NCI-H1930 (cell line): ENCODE results near the gene TANGO6.

Experiments used
- DNase-seq, 2 experiments: peaks; one replicate each; lab custom pipeline; 2025; lab: John Stamatoyannopoulos, UW

Gene TANGO6

GRCh38 chr16:68866933-68867332 is 23.6 kb downstream of the TANGO6 start:
- no peak for DNase-seq

DNA sequence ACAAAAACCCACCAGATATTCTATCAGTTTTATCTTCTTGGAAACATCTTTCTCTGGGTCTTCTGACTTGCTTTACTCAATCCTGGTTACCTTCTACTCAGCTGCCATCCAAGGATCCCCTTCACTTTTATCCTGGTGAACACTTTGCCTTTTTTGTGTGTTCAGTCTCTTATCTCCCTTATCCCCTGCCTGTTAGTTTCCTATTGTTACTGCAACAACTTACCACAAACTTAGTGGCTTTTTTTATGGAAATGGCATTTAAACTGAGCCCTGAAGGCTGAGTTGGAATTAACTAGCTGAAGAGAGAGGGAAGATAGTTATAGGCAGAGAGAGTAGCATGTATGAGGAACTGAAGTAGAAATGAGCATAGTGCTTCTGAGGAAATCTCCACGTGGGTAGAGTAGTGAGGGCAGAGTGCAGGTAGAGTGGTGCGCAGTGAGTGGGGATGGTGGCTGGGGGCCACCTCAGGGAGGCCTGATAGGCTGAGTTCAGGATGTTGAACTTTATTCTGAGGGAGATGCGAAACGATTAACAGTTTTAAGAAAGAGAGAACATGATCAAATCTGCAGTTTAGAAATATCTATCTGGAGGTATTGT is 26.3 kb downstream of the TANGO6 start:
- no peak for DNase-seq

DNA sequence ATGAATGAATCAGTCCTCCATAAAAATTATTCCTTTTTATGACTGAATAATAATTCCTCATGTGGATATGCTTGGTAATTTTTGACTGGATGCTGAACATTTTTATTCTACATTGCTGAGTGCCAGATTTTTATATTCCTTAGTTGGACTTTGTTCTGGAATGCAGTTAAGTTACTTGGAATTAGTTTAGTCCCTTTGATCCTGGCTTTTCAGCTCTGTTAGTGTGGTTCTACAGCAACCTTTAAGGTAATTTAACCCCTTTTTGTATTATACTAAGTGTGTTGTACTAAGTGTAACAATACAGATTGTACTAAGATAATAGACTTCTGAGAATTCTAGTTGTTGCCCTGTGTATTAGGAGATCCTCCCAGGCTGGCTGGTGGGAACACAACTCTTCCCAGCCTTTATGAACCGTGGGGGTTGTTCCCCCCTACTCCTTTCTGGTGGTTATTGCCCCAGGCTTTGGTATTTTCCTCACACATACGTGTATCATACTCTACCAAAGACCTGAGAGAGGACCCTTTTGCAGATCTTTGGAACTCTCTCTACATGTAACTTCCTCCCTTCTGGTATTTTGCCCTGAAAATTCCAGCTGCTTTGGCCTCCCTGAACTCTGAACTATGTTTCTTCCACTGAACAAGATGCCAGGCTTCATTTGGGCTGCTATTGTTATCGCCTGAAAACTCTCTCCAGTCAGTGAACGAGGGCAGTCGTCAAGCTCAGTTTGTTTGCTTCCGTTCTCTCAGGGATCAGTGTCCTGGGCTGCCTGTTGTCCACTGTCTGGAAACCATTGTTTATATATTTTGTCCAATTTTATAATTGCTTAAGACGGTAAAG is 30.5 kb downstream of the TANGO6 start:
- DNase-seq: no peak

DNA sequence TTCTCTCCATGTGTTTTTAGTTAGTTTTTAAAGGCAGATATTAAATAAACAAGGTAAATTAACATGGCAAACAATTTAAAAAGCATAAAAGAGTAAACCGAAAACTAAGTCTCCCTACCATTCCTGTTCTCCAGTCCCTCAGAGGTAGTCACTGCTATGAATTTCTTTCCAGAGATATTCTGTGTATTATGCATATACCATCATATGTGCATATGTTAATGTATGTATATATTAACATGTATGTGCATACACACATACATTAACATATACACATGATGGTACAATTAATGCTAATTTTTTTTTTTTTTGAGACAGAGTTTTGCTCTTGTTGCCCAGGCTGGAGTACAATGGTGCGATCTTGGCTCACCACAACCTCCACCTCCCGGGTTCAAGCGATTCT is 32.5 kb downstream of the TANGO6 start:
- DNase-seq: no peak

DNA sequence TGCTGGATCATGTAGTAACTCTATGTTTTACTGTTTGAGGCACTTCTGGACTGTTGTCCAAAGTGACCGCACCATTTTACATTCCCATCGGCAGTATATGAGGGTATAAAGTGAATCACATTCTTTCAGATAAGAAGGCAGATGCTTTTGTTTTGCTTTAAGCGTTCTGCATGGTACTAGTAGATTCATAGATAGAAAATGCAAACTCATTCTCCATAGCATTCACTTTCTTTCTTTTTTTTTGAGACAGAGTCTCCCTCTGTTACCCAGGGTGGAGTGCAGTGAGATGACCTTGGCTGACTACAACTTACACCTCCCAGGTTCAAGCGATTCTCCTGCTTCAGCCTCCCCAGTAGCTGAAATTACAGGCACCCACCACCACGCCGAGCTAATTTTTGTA is 40.4 kb downstream of the TANGO6 start:
- DNase-seq: no peak

GRCh38 chr16:68884401-68884800 is 41.1 kb downstream of the TANGO6 start:
- no peak for DNase-seq

DNA sequence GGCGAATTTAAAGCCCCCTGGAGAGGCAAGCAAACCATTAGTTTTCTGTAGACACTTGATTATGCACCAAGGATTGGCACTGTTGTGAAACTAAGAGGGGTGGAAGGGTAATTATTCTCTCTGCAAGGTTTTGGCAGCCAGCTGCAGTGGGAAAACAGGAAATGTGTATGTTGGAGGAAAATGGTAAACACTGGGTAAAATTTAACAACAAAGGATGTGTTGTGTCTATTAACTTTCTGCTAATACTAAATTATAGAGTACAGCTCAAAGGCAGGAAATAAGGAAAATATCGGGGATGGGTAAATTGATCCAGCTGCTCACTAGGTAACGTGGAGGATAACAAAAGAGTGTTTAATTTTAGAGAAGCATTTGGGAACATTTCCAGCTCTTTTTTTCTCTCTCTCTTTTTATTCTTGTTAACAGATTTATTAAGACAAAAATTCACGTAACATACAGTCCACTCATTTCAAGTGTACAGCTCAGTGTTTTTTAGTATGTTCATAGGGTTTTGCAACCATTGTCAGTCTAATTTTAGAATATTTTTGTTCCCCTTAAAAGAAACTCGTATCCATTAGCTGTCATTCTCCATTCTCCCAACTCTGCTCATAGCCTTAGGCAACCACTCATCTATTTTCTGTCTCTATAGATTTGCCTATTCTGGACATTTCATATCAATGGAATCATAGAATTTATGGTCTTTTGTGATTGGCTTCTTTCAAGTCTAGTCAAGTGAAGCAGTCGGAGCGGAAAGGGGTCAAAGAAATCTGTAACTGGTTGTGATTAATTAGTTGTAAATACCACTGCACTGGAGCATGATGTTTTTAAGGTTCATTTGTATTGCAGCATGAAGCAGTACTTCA is 41.8 kb downstream of the TANGO6 start:
- DNase-seq: peak; percentile 40 to 56

DNA sequence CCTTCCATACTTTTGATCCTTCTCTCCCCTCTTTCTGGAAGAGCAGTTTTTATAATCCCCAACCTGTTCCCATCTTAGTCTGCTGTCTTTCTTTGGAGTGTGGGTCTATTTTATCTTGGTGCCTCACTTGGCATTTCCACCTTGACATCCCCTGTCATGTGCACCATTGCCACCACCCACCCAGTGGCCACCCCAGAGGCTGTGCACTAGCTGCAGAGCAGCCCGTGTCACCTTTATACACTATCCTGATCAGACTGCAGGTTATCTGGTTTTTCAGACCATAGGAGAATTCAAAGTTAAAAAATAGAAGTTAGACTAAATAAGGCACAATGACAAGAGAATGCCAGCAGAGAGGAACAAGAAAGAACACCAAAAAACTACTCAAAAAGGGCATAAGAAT is 43.8 kb downstream of the TANGO6 start:
- DNase-seq: no peak

DNA sequence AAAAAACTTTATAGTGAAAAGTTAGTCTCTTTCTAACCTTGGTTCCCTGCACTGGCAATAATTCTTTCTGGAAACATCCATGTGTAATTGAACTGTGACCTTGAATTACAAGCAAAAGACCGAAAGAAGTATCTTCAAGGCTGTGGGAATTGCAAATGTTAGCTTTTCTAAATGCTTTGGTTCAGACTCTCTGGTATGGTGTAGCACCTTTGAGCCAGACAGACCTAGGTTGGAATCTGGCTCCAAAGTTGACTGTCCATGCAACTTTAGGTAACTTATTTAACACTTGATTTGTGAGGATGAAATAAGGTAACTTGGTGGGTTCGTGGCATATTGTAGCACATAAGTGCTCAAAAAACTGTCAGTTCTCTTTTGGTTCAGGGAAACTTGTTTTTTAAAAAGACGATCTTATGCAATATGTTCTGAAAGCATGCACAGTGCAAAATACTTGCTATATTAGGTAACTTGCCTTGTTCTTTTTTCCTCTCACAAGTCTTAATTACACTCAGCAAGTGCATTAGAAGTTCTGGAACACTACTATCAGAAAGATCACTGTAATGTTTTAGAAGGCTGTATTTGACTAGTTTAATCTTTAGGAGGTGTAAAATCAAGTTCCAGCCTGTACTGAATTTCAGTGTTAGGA is 46.3 kb downstream of the TANGO6 start:
- no peak for DNase-seq

GRCh38 chr16:68892214-68892613 is 48.9 kb downstream of the TANGO6 start:
- DNase-seq: no peak

DNA sequence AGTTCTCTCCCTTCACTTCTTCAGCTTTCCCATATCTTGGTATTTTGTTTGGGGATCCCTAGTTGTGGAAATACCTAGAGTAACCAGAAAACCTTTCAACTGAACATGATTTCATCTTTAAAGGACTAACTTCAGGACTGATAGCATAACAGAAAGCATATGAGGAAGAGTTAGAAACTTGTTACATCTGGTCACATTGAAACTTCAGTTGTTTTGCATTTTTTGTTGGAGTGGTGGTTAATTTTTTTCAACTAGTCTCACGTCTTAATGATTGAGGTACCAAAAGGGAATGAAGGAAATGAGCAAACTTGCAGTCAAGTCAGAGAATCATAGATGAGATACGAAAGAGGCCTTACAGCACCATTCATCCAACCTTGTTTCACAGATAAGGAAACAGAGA is 49.6 kb downstream of the TANGO6 start:
- no peak for DNase-seq

DNA sequence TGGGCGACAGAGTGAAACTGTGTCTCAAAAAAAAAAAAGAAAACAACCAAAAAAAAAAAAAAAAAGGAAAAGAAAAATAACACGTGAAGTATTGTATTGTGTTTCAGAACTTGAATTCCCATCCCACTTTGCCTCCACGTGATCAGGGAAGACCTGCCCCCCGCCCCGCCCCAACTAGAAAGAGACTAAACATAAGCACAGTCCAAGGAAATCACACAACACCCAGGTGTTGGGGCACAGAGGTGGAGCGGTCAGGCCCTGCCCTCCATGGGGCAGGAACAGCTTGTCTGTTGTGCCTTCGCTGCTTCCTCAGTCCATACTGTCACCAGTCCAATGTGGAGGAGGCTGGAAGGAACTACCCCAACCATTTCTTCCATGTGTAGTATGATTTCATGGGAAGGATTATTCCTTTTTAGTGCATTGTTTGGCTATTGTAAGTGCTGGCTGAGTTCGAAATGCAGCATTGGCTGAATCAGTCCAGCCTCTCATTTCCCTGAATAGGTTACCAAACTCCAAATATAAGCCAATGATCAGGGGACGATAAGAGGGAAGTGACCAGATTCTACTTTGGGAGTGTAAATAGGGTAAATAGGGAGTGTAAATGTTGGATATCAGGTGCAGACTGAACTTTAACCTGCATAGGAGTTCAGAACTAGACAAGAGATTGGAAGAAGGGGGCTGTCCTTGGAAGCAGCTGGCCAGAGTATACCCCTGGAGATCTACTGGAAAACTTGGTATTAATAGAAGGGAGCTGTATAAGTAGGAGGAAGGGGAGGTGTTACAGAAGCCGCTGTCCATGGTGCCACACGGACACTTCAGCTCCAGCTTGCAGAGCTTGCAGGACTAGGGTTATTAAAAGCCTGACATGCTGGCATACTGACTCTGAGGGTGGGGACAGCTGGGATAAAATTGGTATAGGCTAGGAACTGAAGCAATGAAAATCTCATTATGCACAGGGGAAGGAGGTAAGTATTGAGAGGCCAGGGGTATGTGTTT is 50.7 kb downstream of the TANGO6 start:
- no peak for DNase-seq

DNA sequence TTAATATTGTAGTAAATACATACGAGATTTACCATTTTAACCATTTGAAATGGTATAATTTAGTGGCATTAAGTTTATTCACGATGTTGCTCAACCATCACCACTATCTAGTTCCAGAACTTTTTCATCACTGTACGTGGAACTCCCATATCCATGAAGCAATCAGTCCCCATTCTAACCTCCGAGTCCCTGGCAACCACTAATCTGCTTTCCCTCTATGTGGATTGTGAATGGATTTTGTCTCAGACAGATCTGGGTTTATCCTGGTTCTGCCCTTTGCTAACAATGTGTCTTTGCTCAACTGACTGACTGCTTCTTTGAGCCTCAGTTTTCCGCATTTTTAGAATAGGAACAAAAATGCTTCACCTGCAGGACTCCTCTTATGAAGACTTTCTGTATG is 51.4 kb downstream of the TANGO6 start:
- no peak for DNase-seq

DNA sequence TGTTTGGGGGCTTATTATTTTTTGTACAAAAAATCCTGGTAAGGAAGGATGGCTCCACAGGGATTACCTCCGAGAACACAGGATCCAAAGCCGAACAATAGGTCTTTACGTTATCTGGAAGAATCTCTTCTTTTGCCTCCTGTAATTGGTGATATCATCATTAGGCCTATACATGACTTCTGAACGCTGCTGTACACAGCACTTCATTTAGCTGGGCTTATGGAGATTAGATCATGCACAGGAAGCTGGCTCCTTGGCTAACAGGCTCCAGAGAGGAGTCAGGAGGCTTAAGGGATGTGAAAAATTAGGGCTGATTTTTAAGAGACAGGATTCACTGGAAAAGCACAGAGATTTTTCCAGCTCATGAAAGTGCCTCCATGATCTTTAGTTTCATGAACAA is 54.7 kb downstream of the TANGO6 start:
- DNase-seq: no peak

DNA sequence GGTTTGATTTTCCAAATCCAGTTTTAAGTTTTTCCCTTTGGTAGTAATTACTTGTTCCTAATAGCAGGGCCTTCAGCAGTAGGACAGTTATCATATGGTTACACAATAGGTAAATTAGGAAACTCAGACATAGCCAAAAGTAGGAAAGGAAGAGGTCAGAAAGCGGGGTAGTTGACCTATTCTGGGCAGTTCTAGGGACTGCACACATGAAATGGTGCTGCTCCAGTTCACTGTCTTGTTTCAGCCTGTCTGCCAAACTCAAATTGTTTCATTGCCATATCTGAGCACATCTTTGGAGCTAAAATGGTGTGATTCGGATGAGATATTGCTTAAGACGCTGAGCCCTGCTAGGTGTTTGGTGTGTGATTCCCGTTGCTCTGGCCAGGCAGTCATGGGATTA is 56.7 kb downstream of the TANGO6 start:
- no peak for DNase-seq

DNA sequence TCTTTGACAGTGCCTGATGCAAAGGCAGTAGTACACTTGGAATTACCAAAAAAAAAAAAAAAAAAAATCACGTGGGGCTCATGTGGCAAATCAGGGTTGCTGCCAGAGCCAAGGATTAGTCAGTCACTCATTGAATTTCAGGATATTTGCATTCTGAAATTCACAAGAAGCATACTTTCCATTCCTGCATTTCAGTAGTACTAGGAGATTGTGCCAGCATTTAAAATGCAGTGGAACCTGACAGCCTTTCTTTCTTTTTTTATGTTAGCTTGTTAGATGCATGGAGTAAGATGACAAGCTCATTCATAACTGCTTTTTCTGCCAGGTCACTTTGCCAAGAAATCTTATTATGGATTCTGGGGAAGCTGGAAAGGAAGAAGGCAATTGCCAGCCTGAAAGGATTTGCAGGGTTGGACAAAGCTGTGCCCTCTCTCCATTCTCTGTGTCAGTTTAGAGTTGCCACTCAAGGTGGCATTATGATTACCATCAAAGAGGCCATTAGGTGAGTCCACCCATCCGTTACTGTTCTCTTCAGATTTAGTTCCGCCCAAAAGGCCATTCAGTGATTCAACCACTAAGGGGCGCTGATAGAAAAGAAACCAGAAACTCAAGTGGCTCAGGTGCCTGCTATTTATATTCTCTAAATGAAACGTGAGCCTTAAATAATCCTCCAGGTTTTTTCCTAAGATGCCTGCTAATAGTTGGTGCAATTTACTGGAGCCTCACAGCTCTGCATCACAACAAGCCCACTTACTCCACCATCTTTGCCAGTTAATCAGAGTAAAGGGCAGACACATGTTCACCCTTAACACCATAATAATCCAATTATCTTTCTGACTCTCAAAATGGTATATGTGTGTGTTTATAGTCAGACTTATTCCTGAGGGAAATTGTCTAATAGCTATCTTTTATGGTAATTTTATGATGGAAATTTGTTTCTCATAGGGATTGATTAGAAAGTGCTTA is 59.0 kb downstream of the TANGO6 start:
- DNase-seq: peak in 1 of 2 experiments; percentile 18

GRCh38 chr16:68902969-68903345 is 59.6 kb downstream of the TANGO6 start:
- DNase-seq: no peak

- no peak for DNase-seq
Measured at GRCh38 chr16:68907297-68907696, 64.0 kb downstream of the TANGO6 start.

DNA sequence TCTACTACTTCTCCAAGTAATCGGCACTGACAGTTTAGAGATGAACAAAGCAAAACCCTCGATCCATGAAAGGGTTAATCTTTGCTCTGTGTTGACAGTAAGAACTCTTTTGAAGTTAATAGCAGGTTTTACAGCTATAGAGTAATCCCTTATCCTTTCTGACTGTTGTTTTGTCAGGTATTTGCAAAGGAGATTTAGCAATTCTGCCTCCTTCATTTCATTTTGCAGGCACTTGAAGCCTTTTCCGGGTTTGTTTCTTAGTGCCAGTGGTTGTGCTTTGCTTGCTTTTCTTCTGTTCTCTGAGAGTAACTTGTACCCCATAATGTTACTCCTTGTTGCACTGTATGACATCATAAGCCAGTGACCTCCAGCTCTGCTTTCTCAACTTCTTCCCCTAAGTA is 64.5 kb downstream of the TANGO6 start:
- DNase-seq: no peak
